ENCODE data around the gene SMAD5. TPM values are rescaled to one million over a fixed set of nuclear protein-coding genes. Genes with fewer than 3 reads are reported as not detected.

The SMAD5 gene
- total RNA-seq, 2 donors from 2014 or later, result 5.8 to 12.1 TPM

GRCh38 chr5:136108766-136109165 lies 23.9 kb upstream of the SMAD5 start:
- Mint-ChIP-seq H3K27ac (no peak overlapping the region), H3K9me3 (no peaks in the 10 kb centered on the region), H3K36me3 (no peaks in the 10 kb centered on the region)
- ATAC-seq, result no peak
- no peak for DNase-seq (ENCODE audit: low spot score in 2 of 2)

- no peak for ATAC-seq
- H3K9me3 Mint-ChIP-seq, result no peaks in the 10 kb centered on the region
- H3K36me3 Mint-ChIP-seq, result no peaks in the 10 kb centered on the region
- no peak overlapping the region for H3K27ac Mint-ChIP-seq
- DNase-seq (ENCODE audit: low spot score in 2 of 2), result no peak
Observed at GRCh38 chr5:136109453-136110135, 23.1 kb upstream of the SMAD5 start.

GRCh38 chr5:136113606-136114005 lies 19.0 kb upstream of the SMAD5 start:
- no peak for ATAC-seq
- Mint-ChIP-seq H3K27ac (no peak overlapping the region), H3K9me3 (no peaks in the 10 kb centered on the region), H3K36me3 (no peaks in the 10 kb centered on the region)
- no peak for DNase-seq (ENCODE audit: low spot score in 2 of 2)

GRCh38 chr5:136114414-136115125 lies 18.1 kb upstream of the SMAD5 start:
- no peaks in the 10 kb centered on the region for H3K9me3 Mint-ChIP-seq
- no peak overlapping the region for H3K27ac Mint-ChIP-seq
- ATAC-seq, result no peak
- no peak for DNase-seq (ENCODE audit: low spot score in 2 of 2)
- no peaks in the 10 kb centered on the region for H3K36me3 Mint-ChIP-seq

GRCh38 chr5:136115183-136115865 lies 17.3 kb upstream of the SMAD5 start:
- ATAC-seq (peak; percentile 61 to 96), DNase-seq (ENCODE audit: low spot score in 2 of 2) (no peak)
- Mint-ChIP-seq H3K27ac (no peak overlapping the region), H3K36me3 (no peaks in the 10 kb centered on the region), H3K9me3 (no peaks in the 10 kb centered on the region)

- DNase-seq (ENCODE audit: low spot score in 2 of 2) (no peak), ATAC-seq (no peak)
- Mint-ChIP-seq H3K27ac (no peak overlapping the region), H3K9me3 (peaks cover 0 to 6% of the 10 kb centered on the region in 2 donors), H3K36me3 (peaks cover 0 to 5% of the 10 kb centered on the region in 2 donors)
Observed at GRCh38 chr5:136120529-136120928, 12.1 kb upstream of the SMAD5 start.

- DNase-seq (ENCODE audit: low spot score in 2 of 2), result no peak
- Mint-ChIP-seq H3K27ac (no peak overlapping the region), H3K36me3 (peaks cover 0 to 5% of the 10 kb centered on the region in 2 donors), H3K9me3 (peaks cover 0 to 6% of the 10 kb centered on the region in 2 donors)
- ATAC-seq, result peak in 1 of 2 donors; percentile 77
Observed at GRCh38 chr5:136123236-136123768, 9.3 kb upstream of the SMAD5 start.

- no peaks in the 10 kb centered on the region for H3K36me3 Mint-ChIP-seq
- no peak overlapping the region for H3K27ac Mint-ChIP-seq
- H3K9me3 Mint-ChIP-seq, result no peaks in the 10 kb centered on the region
- no peak for DNase-seq (ENCODE audit: low spot score in 2 of 2)
- ATAC-seq, result no peak
Observed at GRCh38 chr5:136127560-136127959, 5.1 kb upstream of the SMAD5 start.

GRCh38 chr5:136128481-136128880 lies 4.2 kb upstream of the SMAD5 start:
- no peak for ATAC-seq
- H3K36me3 Mint-ChIP-seq, result no peaks in the 10 kb centered on the region
- no peak for DNase-seq (ENCODE audit: low spot score in 2 of 2)
- no peak overlapping the region for H3K27ac Mint-ChIP-seq
- H3K9me3 Mint-ChIP-seq, result no peaks in the 10 kb centered on the region

GRCh38 chr5:136129445-136129844 lies 3.2 kb upstream of the SMAD5 start:
- no peak for ATAC-seq
- DNase-seq (ENCODE audit: low spot score in 2 of 2), result no peak
- Mint-ChIP-seq H3K27ac (no peak overlapping the region), H3K36me3 (no peaks in the 10 kb centered on the region), H3K9me3 (no peaks in the 10 kb centered on the region)

GRCh38 chr5:136130581-136130980 lies 2.1 kb upstream of the SMAD5 start:
- Mint-ChIP-seq H3K9me3 (no peaks in the 10 kb centered on the region), H3K27ac (no peak overlapping the region), H3K36me3 (no peaks in the 10 kb centered on the region)
- no peak for ATAC-seq
- no peak for DNase-seq (ENCODE audit: low spot score in 2 of 2)

GRCh38 chr5:136132087-136132486 lies 558 bp upstream of the SMAD5 start:
- Mint-ChIP-seq H3K27ac (peak overlapping the region in 1 of 2 donors; percentile 85), H3K9me3 (no peaks in the 10 kb centered on the region), H3K36me3 (no peaks in the 10 kb centered on the region)
- DNase-seq (ENCODE audit: low spot score in 2 of 2) (no peak), ATAC-seq (peak in 1 of 2 donors; percentile 31)

- Mint-ChIP-seq H3K9me3 (no peaks in the 10 kb centered on the region), H3K27ac (no peak overlapping the region), H3K36me3 (no peaks in the 10 kb centered on the region)
- ATAC-seq, result peak in 1 of 2 donors; percentile 76
- DNase-seq (ENCODE audit: low spot score in 2 of 2), result peak in 1 of 2 donors; percentile 10
Observed at GRCh38 chr5:136133222-136133921, 727 bp downstream of the SMAD5 start.

- H3K36me3 Mint-ChIP-seq, result no peaks in the 10 kb centered on the region
- no peak overlapping the region for H3K27ac Mint-ChIP-seq
- H3K9me3 Mint-ChIP-seq, result no peaks in the 10 kb centered on the region
- DNase-seq (ENCODE audit: low spot score in 2 of 2) (no peak), ATAC-seq (no peak)
Observed at GRCh38 chr5:136133922-136134379, 1.3 kb downstream of the SMAD5 start.

- Mint-ChIP-seq H3K27ac (no peak overlapping the region), H3K36me3 (no peaks in the 10 kb centered on the region), H3K9me3 (no peaks in the 10 kb centered on the region)
- DNase-seq (ENCODE audit: low spot score in 2 of 2) (no peak), ATAC-seq (no peak)
Observed at GRCh38 chr5:136134653-136135052, 2.0 kb downstream of the SMAD5 start.

- ATAC-seq, result no peak
- Mint-ChIP-seq H3K27ac (no peak overlapping the region), H3K36me3 (no peaks in the 10 kb centered on the region), H3K9me3 (no peaks in the 10 kb centered on the region)
- no peak for DNase-seq (ENCODE audit: low spot score in 2 of 2)
Observed at GRCh38 chr5:136135536-136135935, 2.9 kb downstream of the SMAD5 start.

All from activated naive CD4-positive, alpha-beta T cell treated with anti-CD3 and anti-CD28 coated beads, Interleukin-2, amount 50 U/mL, for 72 hours (primary cell).